Cerebellar cortex (tissue), 1 donor: ENCODE results near the gene HMCES.

Source experiments
- DNase-seq: peaks from one replicate; pipeline ENCODE4 v3.0.0-alpha.2; 2015; ENCODE audit warnings: low spot score

The HMCES gene

DNA sequence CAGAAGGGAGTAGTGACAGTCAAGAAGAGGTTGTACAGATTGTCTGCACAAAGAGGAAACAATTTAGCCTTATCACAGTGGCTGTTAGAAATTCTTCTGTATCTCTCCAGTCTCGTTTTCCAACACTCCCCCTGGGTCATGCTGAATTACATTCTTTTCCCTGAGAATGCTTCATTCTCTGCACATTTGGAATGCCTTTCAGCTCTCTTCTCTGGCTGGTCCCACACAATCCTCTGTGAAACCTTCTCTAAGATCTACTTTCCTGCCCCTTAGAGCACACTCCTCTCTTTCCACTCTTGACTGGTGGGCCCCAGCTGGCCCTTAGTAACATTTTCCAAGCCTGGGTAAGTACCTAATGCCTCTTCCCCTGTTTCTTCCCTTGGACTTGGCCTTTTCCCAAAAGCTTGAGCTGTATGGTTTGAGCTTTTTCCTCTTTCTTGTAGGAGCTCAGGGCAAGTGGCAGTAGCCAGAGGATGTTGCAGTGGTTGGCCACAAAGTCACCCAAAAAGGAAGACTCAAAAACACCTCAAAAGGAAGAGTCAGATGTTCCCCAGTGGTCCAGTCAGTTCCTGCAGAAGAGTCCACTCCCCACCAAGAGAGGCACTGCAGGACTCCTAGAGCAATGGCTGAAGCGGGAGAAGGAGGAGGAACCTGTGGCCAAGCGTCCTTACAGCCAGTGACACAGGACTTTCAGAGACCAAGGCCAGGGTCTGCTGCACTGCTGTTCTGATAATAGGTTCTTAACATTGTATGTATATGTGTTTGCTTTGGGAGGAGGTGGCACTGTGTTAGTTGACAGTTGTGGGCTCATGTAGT, 25.7 kb downstream of the HMCES start:
- DNase-seq: no peak

DNA sequence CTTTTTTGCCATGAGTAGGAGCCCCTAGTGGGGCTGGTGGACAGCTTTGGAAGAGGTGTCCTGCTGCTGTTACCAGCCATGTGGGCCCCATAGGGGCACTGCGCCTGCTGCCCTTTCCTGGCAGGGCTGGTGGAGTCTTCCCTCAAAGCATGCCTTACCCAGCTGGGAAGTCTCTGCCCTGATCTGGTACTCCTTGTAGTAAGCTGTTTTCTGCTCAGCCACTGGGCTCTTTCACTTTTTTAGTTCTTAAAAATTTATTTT, 26.2 kb downstream of the HMCES start:
- DNase-seq: no peak

DNA sequence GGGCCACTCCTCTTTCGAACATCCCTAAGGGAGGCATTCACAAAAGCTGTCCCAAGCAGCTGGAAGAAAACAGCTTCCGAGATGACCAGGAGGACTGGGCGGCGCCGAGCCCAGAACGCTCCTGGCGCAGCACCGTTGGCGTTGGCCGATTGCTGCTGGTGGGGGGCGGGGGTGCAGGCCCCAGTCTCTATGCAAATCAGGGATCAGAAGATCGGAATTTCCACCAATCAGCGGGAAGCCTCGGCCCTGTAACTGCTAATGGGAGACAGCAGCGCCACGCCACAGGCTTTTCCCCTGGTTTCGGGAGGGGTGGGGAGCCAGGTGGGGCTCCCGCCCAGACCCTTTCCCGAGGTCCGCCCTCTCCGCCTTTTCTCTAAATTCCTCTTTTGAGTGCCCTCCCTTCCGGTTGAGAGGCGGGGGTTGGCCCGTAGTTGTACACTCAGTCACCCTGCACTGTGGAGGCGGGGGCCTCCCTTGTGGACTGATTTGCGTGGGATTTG, 27.0 kb downstream of the HMCES start:
- no peak for DNase-seq

DNA sequence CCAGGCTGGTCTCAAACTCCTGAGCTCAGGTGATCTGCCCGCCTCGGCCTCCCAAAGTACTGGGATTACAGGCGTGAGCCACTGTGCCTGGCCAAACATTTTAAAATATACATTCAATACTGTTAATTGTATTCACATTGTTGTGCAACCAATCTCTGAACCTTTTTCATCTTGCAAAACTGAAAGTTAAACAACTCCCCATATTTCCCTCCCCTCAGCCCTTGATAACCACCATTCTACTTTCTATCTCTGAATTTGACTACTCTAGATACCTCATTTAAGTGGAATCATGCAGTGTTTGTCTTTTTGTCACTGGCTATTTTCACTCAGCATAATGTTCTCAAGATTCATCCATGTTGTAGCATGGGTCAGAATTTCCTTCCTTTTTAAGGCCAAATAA, 30.0 kb downstream of the HMCES start:
- DNase-seq: no peak

DNA sequence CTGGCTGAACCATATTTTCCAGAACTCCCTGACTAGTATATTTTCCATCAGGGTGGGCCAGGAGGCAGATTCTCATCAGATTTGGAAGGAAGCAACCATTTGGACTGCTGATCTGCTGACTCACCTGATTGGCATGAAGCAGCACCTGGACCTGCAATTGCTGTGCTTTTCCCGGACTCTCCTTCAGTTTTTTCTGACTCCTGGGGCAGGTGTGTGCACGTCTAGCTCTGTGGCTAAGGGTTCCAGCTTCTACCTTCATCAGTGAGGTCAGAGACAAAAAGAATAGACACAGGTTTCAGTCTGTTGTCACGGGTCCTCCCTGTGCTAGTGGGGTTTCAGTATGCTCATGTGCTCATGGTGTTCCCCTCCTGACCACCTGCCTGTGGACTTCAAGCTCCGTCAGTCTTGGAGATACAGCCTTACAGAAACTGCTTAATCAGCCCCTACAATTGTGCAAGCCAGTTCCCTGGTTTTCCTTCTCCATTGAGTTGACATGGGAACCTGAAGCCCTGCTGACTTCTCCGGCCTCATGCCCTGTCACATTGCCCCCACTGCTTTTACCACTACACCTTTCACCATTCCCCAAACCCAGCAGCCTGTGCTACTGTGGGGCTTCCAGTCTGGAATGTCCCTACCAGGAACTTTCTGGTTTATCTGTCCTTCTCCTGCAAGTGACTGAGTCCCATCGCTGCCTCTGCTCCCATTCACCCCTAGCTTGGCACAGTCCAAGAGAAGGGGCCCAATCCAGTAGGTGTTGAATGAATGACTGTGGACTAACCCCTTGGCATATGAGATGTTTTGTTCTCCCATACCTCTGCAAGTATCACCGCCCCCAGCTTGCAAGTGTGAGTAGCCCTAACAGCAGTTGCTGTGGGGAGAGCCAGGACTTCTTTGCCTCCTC, 31.7 kb downstream of the HMCES start:
- no peak for DNase-seq

DNA sequence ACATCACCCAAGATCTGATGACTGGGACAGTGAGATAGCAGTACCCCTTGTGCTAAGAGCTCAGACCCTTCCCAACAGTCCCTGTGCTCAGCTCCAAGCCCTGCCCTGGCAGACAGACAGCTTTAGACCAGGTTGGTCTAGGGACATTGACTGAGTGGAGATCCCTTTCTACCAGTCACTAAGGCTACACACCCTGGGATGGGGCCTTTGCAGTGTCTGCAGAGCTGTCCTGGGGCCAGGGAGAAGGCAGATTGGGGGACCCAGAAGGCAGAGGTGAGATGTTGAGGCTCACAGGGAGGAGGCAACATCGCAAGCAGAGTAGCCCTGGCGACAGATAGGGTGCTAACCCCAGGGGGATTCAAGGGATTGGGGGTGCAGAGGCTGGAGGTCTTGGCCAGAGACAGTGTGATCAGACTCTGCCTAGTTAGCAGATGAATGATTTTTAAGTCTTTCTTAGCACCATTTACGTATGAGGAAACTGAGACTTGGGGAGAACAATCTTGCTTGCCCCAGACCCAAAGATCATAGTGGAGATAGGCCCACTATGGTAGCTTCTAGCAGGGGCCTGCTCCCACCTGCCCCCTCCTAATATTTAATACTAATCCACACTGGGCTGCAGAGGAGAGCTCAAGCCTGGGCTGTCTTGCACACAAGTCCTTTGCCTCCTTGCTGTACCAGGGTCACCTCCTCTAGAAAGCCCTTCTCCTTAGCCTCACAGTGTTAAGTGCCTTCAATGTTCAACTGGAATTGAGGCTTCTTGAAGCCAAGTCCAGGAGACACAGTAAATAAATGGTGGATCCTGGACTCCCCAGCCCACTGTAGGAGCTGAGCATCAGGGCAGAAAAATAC, 32.6 kb downstream of the HMCES start:
- no peak for DNase-seq

DNA sequence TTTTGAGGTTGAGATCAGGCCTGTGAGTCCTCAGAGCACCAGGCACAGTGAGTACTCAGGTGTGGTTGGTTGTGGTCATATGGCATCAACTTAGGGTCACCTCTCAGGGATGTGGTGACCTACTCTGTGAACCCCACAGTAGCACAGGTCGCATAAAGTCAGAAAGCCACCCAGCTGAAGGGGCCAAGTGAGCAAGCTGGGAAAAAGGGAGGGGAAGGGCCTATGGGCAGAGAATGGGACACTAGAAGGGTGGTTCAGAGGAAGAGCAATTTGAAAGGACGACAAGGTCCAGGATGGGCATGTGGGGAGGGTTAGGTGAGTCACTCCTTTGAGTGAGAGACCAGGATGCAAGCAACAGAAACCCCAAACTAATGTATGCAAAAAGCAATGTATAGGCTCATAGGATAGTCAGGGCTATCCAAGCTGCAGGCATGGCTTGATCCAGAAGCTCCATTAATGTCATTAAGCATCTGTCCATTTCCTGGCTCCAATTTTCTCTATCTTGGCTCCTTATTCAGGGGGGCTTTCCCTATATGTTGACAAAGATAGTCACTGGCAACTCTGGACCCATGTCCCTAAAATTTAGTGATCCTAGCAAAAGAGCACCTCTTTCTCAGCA, 33.5 kb downstream of the HMCES start:
- no peak for DNase-seq

DNA sequence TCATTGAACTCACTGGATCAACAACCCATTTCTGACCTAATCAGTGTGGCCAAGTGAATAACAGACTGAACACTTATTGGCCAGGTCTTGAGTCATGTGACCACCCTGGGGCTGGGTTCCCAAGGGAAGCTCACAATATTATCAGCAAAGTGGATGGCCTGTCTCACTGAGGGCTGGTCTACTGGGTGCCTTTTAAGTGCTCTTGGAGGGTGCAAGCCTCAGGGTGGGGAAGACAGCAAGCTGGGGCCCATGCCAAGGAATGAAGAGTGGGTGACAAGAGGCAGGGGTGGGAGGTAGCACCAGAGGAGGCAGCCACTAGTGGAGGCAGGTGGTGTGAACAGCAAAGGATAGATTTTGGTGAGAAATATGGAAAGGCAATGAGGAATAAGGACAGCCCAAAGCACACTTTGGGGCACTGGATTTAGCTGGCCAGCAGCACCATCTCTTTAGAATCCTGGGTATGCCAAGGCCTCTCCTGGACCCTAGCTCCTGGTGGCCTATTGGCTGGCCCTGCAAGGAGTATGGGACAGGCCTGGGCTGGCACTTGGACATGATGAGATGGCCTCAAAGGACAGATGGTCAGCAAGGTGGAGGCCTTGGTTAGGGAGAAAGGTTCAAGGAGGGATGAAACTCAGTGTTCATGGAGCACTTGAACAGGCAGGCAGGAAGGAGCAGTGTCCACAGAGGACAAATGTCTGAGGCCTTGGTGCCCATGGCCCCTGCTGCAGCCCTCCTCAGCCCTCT, 34.2 kb downstream of the HMCES start:
- no peak for DNase-seq

DNA sequence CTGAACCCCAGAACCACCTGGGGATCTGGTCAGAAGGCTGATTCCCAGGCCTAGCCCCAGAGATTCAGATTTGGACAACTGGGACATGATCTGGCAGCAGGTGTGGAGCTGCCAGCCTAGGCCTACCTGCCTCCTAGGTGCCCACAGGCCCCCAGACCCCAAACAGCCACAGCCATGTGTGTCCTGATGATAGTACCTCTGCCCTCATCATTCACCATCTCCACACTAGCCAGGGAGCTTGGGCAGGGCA, 34.7 kb downstream of the HMCES start:
- DNase-seq: no peak

DNA sequence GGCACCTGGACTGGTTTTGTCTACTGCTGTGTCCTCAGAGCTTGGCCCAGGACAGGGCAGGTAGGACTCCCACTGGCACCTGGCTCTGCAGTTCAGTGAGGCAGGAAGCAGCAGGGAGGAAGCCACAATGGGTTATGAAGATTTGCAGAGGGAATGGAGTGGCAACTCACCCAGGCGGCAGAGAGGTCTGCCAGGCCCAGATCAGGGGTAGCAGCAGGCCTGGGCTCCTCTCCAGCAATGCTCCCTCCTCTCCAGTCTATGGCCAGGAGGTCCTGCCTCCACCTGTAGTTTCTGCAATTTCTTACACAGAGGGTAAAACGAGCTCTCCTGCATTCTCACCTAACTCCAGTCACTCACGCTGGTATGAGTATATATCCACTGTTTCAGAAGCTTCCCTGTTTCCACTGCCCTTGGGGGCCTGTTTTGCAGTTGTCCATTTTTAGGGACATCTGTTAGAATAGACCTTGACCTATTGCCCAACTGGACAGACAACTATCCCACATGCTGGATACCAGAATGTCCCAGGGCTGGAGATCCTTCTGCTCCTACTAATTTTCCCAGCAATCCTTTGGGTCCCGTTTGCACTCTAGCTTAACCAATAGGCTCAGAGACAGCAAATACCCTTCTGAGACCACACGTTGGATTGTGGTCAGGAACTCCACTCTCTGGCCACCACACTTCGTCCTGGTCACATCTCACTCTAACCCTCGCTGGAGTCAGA, 35.2 kb downstream of the HMCES start:
- DNase-seq: peak; percentile 66

DNA sequence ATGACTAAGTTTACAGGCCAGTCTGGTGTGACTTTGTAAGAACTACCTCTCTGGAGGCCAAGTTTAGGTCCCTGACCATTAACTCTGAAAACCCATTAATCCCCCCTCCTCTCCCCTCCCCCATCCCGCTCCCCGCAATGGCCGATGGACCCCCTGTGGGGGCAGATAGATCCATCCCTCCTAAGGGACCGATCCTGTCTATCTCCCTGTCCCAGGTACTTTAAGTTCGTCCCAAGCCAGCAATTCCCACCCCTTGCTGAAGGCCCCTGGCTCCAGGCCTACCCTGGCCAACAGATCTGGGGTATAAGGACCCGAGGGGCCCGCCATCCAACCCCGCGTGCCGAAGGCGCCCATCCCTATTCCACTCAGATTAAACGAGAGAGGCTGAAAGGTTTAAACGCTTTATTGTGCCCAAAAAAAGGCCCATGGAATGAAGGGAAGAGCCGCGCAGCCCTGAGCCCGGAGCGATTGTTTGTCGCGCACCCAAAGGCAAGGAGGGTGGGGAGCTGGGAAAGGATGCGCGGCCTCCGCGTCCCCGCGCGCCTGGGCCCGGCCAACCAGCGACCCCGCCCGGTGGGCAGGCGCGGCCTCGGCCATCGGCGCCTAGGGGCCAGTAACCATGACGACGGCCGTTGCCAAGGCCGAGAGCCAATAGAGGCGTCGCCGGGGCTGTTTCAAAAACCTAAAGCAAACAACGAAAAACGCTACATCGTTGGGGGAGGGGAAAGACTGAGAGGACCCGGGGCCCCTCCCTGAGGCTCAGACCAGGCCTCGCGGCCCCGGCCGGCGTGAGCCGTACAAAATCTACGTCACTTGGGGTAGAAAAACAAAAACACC, 35.9 kb downstream of the HMCES start:
- peak; percentile 92 for DNase-seq

DNA sequence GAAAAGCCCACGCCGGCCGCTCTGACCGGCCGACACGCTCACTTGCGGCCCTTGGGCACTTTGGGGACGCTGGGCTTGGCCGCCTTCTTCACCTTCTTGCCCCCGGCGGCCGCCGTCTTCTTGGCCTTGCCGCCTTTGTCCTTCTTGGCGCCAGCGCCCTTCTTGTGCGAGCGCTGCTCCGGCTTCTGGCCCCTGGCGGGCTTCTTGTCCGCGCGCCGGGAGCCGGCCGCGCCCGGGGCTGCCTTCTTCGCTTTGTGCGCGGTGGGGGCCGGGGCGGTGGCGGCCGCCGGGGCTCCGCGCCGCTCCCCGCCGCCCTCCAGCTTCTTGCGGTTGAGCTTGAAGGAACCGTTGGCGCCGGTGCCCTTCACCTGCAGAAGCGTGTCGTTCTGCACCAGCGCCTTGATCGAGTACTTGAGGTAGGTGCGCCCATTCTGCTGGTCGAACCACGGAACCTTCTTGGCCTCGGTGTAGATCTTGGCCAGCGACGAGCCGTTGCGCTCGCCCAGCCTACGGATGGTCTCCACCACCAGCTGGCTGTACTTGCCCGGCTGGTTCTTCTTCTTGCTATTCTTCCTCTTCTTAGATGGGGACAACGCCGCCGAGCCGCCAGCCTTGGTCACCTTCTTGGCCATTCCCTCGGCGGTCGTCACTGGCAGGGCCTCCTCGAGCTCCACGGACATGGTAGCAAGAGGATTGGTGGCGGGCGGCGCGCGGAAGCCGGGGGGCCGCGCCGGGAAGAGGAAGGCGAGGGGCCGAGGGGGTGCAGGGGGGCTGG, 36.7 kb downstream of the HMCES start:
- no peak for DNase-seq

DNA sequence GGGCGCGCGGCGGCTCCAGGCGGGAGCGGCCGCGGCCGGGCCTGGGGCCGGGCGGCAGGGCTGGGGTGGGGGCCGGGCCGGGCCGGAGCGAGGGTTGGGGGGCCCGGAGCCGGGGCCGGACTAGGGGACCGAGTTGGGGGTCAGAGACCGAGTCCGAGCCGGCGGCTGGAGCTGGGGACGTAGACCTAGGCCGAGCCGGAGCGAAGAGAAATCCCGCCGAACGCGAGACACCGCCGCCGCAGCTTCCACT, 37.3 kb downstream of the HMCES start:
- DNase-seq: no peak

DNA sequence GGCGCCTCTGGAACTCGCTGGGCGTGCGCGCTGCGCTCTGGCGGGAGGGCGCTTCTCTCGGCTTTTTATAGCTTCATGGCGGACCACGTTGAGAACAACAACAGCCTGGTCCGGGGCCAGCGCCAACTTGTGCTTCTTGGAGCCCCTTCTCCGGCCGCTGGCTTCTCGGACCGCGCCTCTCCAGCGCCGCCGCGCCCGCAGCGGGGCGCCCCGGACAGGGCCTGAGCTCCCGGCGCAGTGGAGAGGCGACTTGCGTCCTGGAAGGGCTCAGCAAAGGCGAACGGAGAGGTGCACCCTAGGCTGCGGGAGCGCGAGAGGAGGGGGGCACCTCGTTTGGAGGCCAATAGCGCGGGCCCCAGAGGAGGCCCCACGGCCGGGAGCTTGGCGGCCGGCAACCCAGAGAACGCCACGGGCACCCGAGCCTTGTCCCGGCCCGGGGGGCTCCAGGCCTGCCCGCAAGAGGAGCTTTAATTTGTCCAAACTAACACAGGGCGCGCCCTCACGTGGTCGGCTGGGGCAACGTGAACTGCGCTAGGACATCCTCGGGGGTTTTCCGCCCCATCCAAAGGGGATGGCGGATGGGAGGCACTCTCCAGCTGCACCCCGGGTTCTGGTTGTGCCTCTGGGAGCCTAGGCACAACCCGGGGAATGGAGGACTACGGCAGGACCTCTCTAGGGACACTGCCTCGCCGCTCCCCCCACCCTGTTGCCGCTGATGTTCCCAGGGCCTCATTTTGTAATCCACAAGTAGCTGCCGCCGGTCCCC, 37.8 kb downstream of the HMCES start:
- peak; percentile 82 for DNase-seq

DNA sequence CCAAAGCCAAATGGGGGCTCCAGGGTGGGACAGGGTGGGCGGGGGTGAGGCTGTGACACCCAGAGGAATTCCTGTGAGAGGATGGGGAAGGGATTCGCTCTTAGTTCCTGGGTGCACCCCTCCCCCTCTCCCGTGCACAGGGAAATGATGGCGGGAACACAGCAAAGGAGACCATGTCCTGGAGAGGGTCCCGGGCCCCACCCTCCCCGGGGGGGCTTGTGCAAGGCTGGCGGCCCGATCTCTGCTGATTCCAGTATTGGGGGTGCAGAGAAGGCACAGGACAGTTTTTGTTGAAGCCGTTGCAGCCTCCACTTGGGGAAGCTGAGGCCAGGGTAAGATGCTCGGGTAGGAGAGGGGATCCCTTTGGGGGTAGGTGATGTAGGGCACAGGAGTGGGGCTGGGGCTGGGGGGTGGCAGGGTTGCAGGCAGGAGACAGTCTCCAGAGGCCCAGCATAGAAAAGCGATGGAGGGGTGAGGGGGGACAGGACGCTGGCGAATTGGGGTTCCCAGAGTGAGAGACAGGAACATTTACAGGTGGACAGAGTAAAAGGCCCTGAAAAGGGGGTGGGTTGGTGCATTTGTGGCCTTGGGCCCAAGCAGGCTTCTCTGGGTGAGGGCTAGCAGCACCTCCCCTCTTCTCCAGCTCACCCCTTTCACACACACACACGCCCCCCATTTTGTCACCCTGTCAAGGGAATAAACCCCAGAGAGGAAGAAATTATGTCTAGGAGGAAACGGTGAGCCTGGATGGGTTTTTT, 38.5 kb downstream of the HMCES start:
- DNase-seq: no peak

DNA sequence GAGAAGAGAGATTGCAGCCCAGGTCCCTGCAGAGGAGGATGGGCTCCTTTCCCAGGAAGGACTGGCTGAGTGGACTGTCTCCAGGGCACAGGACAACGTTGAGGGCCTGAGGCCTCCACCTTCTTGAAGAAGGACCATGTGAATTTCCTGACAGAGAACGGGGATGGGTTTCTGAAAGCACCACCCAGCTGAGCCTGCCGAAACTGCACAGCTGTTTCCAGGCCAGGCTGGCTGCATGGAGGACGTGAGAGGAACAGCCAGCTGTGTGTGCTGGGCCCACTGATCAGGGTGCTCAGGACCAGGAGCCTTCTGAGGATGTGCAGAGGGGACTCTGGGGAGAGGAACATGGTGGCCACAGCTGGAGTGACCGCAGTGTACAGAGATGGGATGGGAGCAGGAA, 39.2 kb downstream of the HMCES start:
- DNase-seq: no peak

DNA sequence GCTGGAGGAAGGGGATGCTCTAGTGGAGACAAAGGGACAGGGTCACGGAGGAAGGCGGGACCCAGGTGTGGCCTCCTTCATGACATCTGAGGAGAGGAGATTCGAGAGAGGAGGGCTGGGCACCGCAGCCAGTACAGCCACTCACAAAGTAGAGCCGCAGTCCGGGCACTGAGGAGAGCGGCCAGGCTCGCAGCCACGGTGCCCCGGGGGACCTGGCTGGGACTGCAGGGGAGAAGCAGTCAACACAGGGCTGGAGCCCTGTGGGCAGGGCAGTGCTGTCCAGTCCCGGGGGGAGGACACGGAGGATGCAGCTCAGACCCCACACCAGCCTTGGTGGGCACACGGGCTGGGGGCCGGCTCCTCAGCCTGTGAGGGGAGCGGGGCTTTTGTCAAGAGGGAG, 40.3 kb downstream of the HMCES start:
- DNase-seq: no peak

DNA sequence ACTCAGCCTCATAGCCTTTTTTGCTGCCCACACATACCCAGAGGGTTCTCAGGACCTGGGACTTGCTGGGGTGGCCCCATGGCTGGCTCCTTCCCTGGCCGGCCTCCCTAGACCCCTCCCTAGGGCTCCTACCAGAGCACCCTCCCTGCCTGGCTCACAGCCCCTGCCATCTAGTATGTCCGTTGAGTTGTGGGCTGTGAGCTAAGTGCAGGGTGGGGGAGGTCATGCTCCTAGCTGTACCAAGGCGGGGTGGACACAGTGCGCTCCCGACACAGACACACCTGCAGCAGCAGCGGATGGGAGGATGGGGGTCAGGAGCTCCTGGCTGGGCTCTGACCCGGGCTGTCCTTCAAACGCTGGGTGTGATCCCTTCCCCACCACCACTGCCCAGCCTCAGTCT, 41.6 kb downstream of the HMCES start:
- no peak for DNase-seq
